Motor neuron (in vitro differentiated cells): Measurements from ENCODE around the gene RCOR1. TPM values are rescaled to one million over a fixed set of nuclear protein-coding genes. Genes with fewer than 3 reads are reported as not detected.
"Not testable (repeated sequence)": the region's sequence is repeated elsewhere in the genome, so short reads cannot be mapped to it uniquely, and the experiment has no call there.

ENCODE experiments used
- ATAC-seq, 8 experiments: fragments of 200-7000 bp; cut with Tn5 transposase; replicated peaks in 6 of 8; 2 replicates each; pipeline ENCODE4 v1.8.0; 2021; ENCODE audit warnings: mild to moderate bottlenecking in 8 of 8, moderate library complexity in 8 of 8
- H3K27ac ChIP-seq, 2 donors: fragments of 250-450 bp; sonication (Bioruptor Pico); 2 replicates each; pipeline ENCODE4 v1.9.0; 2021; ENCODE audit warnings: antibody characterized with exemption in 2 of 2, mild to moderate bottlenecking in 2 of 2, moderate library complexity in 1 of 2
- H3K4me1 ChIP-seq, 2 donors: fragments of 250-450 bp; sonication (Bioruptor Pico); replicated peaks in 1 of 2; 2 replicates each; pipeline ENCODE4 v1.6.1; 2021; ENCODE audit warnings: antibody characterized with exemption in 2 of 2, mild to moderate bottlenecking in 2 of 2, moderate library complexity in 1 of 2
- H3K4me3 ChIP-seq, 5 donors: fragments of 250-450 bp; sonication (Bioruptor Pico); 2 replicates each; pipeline ENCODE4 v1.9.0; 2021; ENCODE audit warnings: antibody characterized with exemption in 5 of 5, mild to moderate bottlenecking in 5 of 5, moderate library complexity in 4 of 5
- WGBS, 10 experiments: fragments of 450-650 bp; shearing (Covaris generic); methylation state at CpG; one replicate each; pipeline ENCODE4 v1.0.0; 2022; 5-methylcytosine and 5-hydroxymethylcytosine counted together
- in situ Hi-C, 9 experiments: fragments of 400-800 bp; cut with MboI; loops; one replicate each; pipeline ENCODE4 v1.15.0; 2021; ENCODE audit warnings: low sequenced_read_pairs in 9 of 9, low pct_unique_long_range_greater_than_20kb in 2 of 9; ENCODE audit not compliant: unreplicated experiment in 9 of 9
- total RNA-seq, 8 experiments: library from RNA; unstranded; fragments of 300-600 nt; gene quantifications; 2 replicates each; pipeline versions ENCODE4 v1.2.3 to v1.2.4, GENCODE V29; 2022

The RCOR1 gene
- total RNA-seq, 8 experiments from 2014 or later = 8.2 to 66.2 (median 11.0) TPM

DNA sequence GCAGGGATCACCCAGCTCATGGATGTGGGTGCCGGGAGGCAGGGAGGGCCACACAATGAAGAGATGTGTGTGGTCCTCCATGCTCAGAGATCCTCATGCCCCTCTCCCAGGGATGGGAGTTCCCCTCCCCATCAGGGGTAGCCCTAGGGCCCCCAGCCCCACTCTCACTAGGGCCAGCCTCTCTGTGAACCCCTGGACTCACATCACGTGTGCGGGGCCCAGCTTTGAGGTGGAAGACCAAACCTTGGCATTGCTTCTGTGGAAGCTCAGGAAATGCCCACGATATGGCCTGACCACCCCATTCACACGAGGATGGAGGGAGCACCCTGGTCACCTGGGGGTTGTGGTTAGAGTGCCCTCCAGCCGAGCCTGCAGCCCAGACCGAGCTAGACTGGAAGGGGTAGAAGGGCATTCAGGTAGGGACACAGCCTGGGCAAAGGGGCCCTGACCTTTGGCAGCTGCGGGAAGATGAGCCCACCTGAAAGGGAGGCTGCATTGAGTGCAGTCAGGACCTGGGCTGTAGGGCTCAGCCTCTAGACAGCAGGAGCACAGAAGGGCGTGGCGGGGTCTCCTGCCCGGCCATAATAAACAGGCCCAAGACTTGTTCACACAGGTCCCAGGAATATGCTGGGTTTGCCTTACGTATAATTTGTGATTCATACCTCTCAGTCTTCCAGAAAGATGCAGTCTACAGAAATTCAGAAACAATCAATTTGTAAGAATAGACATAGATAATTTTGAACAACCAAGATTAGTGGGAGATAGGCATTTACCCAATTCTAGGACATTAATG lies 34.8 kb upstream of the RCOR1 start:
- ATAC-seq = no peak
- H3K4me3 ChIP-seq = no peak overlapping the region
- WGBS, 10 experiments = 88 to 100% (median 100%) methylated on average over 1 to 8 of the region's 12 CpGs; no CpG with 5 or more reads in 5 of the 10 experiments
- in situ Hi-C loops = no loop called here
- peaks cover 0 to 1% of the 10 kb centered on the region in 2 donors for H3K4me1 ChIP-seq
- no peak overlapping the region for H3K27ac ChIP-seq

DNA sequence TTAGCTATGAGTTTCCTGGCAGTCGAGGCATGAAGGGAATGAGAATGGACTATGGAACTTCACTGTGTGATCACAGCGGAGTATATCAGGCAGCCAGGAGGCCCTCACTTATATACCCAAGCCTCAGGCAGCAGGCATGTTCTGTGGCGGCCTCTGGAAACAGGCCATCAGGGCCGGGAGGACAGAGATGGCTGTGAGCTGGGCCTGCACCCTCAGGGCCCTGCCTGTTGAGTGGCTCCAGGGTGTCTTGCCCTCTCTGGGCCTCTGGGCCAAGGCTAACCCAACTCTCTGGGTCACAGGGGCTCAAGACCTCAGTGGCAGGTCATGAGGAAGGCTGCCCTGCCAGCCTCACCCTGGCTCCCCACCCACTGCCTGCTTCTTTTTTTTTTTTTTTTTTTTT lies 33.9 kb upstream of the RCOR1 start:
- no peak for ATAC-seq
- H3K4me3 ChIP-seq = no peak overlapping the region
- in situ Hi-C loops = no loop called here
- H3K4me1 ChIP-seq = no peaks in the 10 kb centered on the region
- H3K27ac ChIP-seq = no peak overlapping the region
- WGBS, 10 experiments = 40 to 81% (median 70%) methylated on average over 2 to 3 of the region's 4 CpGs; no CpG with 5 or more reads in 5 of the 10 experiments

DNA sequence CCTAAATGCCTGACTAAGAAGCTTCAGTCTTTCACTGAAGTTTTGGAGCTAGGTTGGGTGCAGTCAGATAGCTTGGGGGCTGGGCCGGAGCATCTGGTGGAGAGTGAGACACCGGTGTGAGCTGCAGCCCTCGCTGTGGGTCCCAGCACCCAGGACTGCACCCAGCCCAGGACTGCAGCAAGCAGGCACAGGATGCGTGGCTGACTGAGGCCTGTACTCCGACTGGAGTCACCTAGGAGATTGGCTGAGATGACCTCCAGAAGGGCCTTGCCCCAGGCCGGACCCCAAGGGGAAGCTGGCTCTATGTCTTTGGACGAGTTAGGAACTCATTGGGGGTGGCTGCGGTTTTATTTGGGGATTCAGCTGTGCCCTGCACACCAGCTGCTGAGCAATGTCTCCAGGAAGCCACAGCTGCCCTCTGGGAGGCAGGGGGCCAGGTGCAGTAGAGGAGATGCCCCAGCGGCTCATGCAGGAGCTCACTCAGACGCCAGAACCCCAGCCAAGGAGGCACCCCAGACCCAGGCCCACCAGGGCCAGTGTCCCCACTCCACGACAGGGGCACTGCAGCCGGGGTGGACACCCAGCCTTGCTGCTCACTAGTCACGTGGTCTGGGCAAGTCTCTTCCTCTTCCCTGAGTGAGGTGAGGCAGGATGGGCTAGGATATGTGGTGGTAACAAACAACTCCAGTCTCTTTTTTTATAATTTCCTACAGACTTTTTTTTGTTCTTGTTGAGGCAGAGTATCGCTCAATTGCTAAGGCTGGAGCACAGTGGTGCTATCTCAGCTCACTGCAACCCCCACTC lies 31.8 kb upstream of the RCOR1 start:
- in situ Hi-C loops = no loop called here
- no peak for ATAC-seq
- Histone ChIP-seq H3K4me1 (no peaks in the 10 kb centered on the region), H3K4me3 (no peak overlapping the region), H3K27ac (no peak overlapping the region)
- whole genome bisulfite sequencing, 10 experiments = 60 to 83% (median 64%) methylated on average over 1 to 6 of the region's 14 CpGs; no CpG with 5 or more reads in 6 of the 10 experiments

DNA sequence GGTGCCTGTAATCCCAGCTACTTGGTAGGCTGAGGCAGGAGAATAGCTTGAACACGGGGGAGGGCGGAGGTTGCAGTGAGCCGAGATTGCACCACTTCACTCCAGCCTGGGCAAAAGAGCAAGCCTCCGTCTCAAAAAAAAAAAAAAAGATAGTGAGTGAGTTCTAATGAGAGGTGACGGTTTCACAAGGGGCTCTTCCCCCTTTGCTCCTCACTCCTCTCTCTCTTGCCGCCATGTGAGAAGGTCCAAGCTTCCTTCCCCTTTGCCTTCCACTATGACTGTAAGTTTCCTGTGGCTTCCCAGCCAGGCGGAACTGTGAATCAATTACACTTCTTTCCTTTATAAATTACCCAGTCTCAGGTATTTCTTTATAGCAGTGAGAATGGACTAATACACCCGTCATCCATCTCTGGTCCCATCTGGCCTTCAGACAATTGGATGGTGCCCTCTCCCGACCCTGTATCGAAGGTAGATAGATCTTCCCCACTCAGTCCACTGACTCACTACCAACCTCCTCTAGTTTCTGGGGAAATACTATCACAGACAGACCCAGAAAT lies 27.0 kb upstream of the RCOR1 start:
- in situ Hi-C loops = no loop called here
- Histone ChIP-seq H3K4me1 (no peaks in the 10 kb centered on the region), H3K4me3 (no peak overlapping the region), H3K27ac (no peak overlapping the region)
- ATAC-seq = no peak
- 67 to 100% (median 90%) methylated on average over 1 to 7 of the region's 10 CpGs; no CpG with 5 or more reads in 2 of the 10 experiments for WGBS, 10 experiments

DNA sequence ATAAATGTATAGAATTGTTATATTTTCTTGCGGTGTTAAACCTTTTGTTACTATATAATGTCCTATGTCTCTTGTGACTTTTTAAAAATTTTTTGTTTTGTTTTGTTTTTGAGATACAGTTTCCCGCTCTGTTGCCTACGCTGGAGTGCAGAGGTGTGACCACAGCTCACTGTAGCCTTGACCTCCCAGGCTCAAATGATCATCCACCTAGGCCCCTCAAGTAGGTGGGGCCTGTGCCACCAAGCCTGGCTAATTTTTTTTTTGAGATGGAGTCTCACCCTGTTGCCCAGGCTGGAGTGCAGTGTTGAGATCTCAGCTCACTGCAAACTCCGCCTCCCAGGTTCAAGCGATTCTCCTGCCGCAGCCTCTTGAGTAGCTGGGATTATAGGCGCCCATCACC lies 26.5 kb upstream of the RCOR1 start:
- Histone ChIP-seq H3K4me1 (no peaks in the 10 kb centered on the region), H3K27ac (no peak overlapping the region), H3K4me3 (no peak overlapping the region)
- WGBS, 10 experiments = 78 to 100% (median 96%) methylated on average over 1 to 7 of the region's 7 CpGs; no CpG with 5 or more reads in 2 of the 10 experiments
- in situ Hi-C loops = no loop called here
- no peak for ATAC-seq

DNA sequence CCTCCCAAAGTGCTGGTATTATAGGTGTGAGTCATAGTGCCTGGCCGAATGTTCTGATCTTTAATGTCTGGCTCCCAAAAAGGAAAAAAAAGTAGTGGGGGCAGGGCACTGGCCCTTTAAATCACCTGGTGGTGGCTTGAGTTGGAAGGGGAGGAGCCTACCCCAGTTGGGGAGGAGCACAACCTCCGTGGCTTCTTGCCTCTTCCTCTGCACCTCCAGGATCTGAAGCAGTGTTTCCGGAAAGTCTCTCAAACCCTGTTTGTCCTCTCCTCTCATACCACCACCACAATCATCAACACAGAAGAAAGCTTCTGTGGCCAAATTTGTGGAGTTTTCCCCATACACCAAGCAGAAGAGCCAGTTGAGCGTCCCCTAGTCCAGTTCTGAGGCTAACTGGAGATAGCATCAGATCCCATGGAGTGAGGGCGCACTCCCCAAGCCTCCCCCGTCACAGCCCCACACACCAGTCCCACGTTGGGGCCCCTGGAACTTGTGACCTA lies 24.3 kb upstream of the RCOR1 start:
- Histone ChIP-seq H3K4me3 (no peak overlapping the region), H3K27ac (no peak overlapping the region), H3K4me1 (no peaks in the 10 kb centered on the region)
- ATAC-seq = peak in 1 of 8 experiments; percentile 52
- in situ Hi-C loops = no loop called here
- 50 to 76% (median 75%) methylated on average over 2 to 4 of the region's 7 CpGs; no CpG with 5 or more reads in 6 of the 10 experiments for WGBS, 10 experiments

DNA sequence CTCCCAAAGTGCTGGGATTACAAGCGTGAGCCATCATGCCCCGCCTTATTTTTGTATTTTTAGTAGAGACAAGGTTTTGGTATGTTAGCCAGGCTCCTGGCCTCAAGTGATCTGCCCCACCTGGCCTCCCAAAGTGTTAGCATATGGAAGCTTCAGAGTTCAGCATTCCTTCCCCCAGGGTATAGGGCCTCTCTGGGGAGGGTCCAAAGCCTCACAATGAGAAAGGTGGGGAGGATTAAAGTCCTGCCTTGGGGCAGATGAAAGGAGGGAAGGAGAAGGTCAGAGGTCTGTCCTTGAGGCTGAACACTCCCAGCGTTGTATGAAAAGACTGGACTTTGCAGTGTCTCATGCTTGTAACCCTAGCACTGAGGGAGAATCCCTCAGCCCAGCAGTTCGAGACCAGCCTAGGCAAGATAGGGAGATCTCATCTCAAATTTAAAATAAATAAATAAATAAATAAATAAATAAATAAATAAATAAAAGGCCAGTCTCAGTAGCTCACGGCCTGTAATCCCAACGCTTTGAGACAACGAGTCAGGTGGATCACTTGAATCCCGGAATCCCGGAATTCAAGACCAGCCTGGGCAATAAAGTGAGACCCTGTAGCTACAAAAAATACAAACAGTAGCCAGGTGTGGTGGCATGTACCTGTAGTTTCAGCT lies 22.0 kb upstream of the RCOR1 start:
- in situ Hi-C loops = no loop called here
- Histone ChIP-seq H3K4me1 (no peaks in the 10 kb centered on the region), H3K27ac (no peak overlapping the region), H3K4me3 (no peak overlapping the region)
- ATAC-seq = no peak
- 70 to 98% (median 89%) methylated on average over 3 to 6 of the region's 9 CpGs; no CpG with 5 or more reads in 1 of the 10 experiments for WGBS, 10 experiments

DNA sequence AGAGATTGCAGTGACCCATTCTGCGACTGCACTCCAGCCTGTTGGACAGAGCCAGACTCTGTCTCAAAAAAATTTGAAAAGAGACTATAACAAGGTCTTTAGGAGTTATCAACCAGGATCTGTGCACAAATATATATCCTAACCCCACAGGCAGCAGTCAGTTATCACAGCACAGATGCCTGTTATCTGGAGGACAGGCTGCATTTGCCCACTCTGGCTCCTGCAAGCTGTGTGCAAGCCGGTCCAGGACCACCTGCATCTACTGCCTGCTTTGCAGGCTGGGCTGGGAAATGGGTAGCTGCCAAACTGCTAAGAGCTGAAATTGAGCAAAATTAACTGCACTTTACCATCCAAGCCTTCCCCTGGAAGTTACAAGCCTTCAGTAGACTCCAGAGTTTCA lies 21.4 kb upstream of the RCOR1 start:
- ATAC-seq = no peak
- in situ Hi-C loops = no loop called here
- Histone ChIP-seq H3K4me3 (no peak overlapping the region), H3K27ac (no peak overlapping the region), H3K4me1 (no peaks in the 10 kb centered on the region)
- 0 to 100% (median 100%) methylated on average over 1 of the region's 2 CpGs; no CpG with 5 or more reads in 5 of the 10 experiments for WGBS, 10 experiments

DNA sequence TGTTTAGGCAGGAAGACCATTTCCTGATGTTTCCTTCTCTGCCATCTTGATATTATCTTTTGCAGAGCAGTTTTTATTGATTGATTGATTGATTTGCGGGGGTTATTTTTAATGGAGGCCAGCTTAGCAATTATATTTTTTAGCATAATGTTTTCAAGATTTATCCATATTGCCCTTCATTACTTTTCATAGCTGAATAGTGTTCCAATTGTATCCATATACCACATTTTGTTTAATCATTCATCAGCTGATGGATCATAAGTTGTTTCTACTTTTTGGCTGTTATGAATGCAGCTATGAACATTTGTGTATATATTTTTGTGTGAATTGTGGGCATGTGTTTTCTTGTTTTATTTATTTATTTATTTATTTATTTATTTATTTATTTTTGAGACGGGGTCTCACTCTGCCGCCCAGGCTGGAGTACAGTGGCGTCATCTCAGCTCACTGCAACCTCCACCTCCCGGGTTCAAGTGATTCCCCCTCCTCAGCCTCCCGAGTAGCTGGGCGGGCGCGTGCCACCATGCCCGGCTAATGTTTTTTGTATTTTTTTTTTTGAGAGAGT lies 20.9 kb upstream of the RCOR1 start:
- in situ Hi-C loops = no loop called here
- 81 to 100% (median 87%) methylated on average over 1 to 10 of the region's 10 CpGs; no CpG with 5 or more reads in 1 of the 10 experiments for WGBS, 10 experiments
- Histone ChIP-seq H3K4me3 (no peak overlapping the region), H3K27ac (no peak overlapping the region), H3K4me1 (no peaks in the 10 kb centered on the region)
- ATAC-seq = no peak

DNA sequence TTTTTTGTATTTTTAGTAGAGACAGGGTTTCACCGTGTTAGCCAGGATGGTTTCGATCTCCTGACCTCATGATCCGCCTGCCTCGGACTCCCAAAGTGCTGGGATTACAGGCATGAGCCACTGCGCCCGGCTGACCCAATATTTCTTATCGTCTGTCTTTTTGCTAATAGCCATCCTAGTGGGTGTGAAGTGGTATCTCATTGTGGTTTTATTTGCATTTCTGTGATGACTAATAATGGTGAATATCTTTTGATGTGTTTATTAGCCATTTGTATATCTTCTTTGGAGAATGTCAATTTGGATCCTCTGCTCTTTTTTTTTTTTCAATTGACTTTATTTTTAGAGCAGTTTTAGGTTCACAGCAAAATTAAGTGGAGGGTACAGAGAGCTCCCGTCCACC lies 19.3 kb upstream of the RCOR1 start:
- H3K4me1 ChIP-seq, H3K4me3 ChIP-seq, H3K27ac ChIP-seq, in situ Hi-C loops: not testable (repeated sequence)
- ATAC-seq = peak in 2 of 8 experiments; percentile 51 to 67
- WGBS, 10 experiments = 20 to 91% (median 71%) methylated on average over 1 to 8 of the region's 8 CpGs; no CpG with 5 or more reads in 2 of the 10 experiments

DNA sequence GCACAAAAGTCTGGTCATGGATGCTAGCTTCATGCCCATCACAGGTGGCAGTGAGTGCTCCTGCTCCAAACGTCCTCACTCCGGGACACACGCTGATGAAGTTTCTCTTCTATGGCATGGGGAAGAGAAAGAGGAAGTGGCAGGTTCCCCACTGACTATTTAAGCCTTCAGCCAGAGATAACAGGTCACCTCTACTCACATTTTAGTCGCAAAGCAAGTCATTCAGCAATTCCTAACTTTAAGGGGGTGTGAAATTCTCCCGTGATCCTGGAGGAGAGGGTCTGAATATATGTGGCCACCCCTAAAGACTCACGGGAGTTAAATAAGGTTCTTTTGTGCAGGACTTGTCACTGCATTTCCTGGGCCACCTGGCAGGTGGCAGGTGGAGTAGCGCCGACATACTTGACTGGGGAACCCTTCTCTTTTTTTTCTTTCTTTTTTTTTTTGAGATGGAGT lies 18.8 kb upstream of the RCOR1 start:
- 51 to 84% (median 67%) methylated on average over 3 to 8 of the region's 8 CpGs; no CpG with 5 or more reads in 3 of the 10 experiments for WGBS, 10 experiments
- in situ Hi-C loops = no loop called here
- Histone ChIP-seq H3K4me1 (no peaks in the 10 kb centered on the region), H3K4me3 (no peak overlapping the region), H3K27ac (no peak overlapping the region)
- no peak for ATAC-seq
